Measurements from ENCODE around the gene PIF1. TPM values are rescaled to one million over a fixed set of nuclear protein-coding genes. Genes with fewer than 3 reads are reported as not detected.

The PIF1 gene
- total and polyA plus RNA-seq, 2 experiments from 2014 or later = 7.4 to 70.9 TPM

DNA sequence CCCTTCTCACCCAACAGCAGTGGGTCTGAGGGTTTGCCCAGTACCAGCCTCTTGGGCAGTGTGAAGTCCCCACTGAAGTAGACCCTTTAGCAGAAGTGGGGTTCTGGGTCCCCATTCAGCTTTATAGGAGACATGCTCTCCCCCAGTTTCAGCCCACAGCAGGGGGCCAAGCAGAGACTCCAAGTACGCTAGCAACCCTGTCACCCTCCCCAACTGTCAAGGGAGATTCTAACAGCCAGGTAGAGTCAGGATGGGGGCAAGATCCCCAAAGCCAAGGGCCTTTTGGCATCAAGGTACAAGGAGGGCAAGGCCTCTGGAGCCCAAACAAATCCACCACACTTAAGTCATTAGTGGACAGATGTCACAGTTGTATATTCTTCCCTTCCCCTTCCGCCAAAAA is 51.8 kb downstream of the PIF1 start:
- peak overlapping the region; percentile 99 for H3K4me3 ChIP-seq
- H3K27me3 ChIP-seq = no peaks in the 10 kb centered on the region
- TF ChIP-seq, protein P1, sequence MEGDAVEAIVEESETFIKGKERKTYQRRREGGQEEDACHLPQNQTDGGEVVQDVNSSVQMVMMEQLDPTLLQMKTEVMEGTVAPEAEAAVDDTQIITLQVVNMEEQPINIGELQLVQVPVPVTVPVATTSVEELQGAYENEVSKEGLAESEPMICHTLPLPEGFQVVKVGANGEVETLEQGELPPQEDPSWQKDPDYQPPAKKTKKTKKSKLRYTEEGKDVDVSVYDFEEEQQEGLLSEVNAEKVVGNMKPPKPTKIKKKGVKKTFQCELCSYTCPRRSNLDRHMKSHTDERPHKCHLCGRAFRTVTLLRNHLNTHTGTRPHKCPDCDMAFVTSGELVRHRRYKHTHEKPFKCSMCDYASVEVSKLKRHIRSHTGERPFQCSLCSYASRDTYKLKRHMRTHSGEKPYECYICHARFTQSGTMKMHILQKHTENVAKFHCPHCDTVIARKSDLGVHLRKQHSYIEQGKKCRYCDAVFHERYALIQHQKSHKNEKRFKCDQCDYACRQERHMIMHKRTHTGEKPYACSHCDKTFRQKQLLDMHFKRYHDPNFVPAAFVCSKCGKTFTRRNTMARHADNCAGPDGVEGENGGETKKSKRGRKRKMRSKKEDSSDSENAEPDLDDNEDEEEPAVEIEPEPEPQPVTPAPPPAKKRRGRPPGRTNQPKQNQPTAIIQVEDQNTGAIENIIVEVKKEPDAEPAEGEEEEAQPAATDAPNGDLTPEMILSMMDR (IDR thresholded peaks at IDR 0.05; ENCODE audit: low read depth, low read length) = no peak
- H3K9me3 ChIP-seq (ENCODE audit: low read depth) = no peaks in the 10 kb centered on the region
- no peaks in the 10 kb centered on the region for H3K36me3 ChIP-seq
- no peak for DNase-seq (ENCODE audit: low read depth in 1 of 2, low spot score in 1 of 2)
- H3K4me1 ChIP-seq (ENCODE audit: low read depth) = peaks cover 38% of the 10 kb centered on the region
- H3K27ac ChIP-seq = peak overlapping the region; percentile 99

DNA sequence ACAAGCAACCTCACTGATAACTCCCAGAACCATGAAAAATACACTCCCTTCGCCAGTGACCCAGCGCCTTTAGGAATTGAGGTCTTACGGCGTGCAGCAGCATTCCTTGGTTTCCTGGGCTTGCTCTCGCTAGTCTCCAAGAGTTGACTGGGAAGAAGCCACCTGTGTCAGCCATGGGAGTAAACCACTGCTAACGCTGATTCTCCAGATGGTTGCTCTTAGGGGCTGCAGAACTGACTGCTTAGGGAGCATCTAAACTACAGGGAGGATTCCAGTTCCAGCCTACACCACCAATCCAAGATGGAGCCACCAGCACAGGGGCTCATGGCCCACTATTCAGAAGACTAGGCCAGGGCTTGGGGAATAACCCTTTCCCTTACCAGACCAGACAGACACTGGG is 52.5 kb downstream of the PIF1 start:
- Histone ChIP-seq H3K4me3 (peak overlapping the region; percentile 99), H3K27me3 (no peaks in the 10 kb centered on the region), H3K27ac (peak overlapping the region; percentile 99), H3K4me1 (ENCODE audit: low read depth) (peaks cover 34% of the 10 kb centered on the region), H3K36me3 (no peaks in the 10 kb centered on the region), H3K9me3 (ENCODE audit: low read depth) (no peaks in the 10 kb centered on the region)
- no peak for DNase-seq (ENCODE audit: low read depth in 1 of 2, low spot score in 1 of 2)
- TF ChIP-seq, protein P1 (IDR thresholded peaks at IDR 0.05; ENCODE audit: low read depth, low read length) = no peak

DNA sequence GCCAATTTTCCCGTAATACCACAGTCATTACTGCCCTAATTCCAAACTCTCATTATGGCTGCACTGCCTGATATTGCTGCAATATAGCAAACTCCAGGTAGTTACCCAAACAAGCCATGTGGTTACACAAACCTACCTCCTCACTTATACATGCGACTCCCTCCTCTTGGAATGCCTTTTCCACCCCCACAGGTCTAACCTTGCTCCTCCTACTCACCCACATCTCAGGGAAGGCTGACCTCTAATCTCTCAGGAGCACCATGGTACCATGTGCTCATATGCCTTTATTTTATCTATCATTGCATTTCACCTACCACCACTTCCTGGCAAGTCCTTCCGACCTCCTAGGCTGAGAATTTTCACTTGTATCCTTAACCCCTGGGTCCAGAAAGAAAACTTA is 53.0 kb downstream of the PIF1 start:
- no peak for DNase-seq (ENCODE audit: low read depth in 1 of 2, low spot score in 1 of 2)
- H3K4me1 ChIP-seq (ENCODE audit: low read depth) = peaks cover 31% of the 10 kb centered on the region
- H3K9me3 ChIP-seq (ENCODE audit: low read depth) = no peaks in the 10 kb centered on the region
- TF ChIP-seq, protein P1 (IDR thresholded peaks at IDR 0.05; ENCODE audit: low read depth, low read length) = no peak
- peak overlapping the region; percentile 99 for H3K27ac ChIP-seq
- H3K4me3 ChIP-seq = no peak overlapping the region
- H3K36me3 ChIP-seq = no peaks in the 10 kb centered on the region
- H3K27me3 ChIP-seq = no peaks in the 10 kb centered on the region

GRCh38 chr15:64770626-64771025 is 54.8 kb downstream of the PIF1 start:
- Histone ChIP-seq H3K9me3 (ENCODE audit: low read depth) (no peaks in the 10 kb centered on the region), H3K4me3 (no peak overlapping the region), H3K27me3 (no peaks in the 10 kb centered on the region), H3K4me1 (ENCODE audit: low read depth) (peaks cover 23% of the 10 kb centered on the region), H3K27ac (peak overlapping the region; percentile 75), H3K36me3 (no peaks in the 10 kb centered on the region)
- no peak for DNase-seq (ENCODE audit: low read depth in 1 of 2, low spot score in 1 of 2)
- TF ChIP-seq, protein P1 (IDR thresholded peaks at IDR 0.05; ENCODE audit: low read depth, low read length) = no peak

DNA sequence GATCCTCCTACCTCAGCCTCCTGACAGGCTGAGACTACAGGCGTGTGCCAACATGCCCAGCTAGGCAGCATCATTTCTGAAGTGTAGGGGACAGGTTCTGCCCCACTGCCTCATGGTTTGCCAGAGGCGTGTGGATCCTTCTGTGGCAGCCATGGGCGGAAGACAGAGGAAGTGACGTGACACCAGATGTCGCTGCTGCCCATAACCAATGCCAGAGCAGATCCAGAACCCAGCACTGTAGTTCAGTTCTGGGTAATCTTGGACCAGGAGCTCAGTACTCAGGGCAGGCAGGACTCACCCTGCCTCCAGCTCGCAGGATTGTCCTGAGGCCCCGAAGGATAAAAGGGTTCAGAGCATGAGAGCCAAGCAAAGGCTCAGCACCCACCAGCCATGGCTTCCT is 58.2 kb downstream of the PIF1 start:
- Histone ChIP-seq H3K27me3 (no peaks in the 10 kb centered on the region), H3K4me3 (no peak overlapping the region), H3K27ac (peak overlapping the region; percentile 76), H3K36me3 (no peaks in the 10 kb centered on the region), H3K9me3 (ENCODE audit: low read depth) (no peaks in the 10 kb centered on the region), H3K4me1 (ENCODE audit: low read depth) (peaks cover 31% of the 10 kb centered on the region)
- TF ChIP-seq, protein P1 (IDR thresholded peaks at IDR 0.05; ENCODE audit: low read depth, low read length) = no peak
- no peak for DNase-seq (ENCODE audit: low read depth in 1 of 2, low spot score in 1 of 2)

- Histone ChIP-seq H3K27me3 (no peaks in the 10 kb centered on the region), H3K9me3 (ENCODE audit: low read depth) (no peaks in the 10 kb centered on the region), H3K4me3 (no peak overlapping the region), H3K36me3 (no peaks in the 10 kb centered on the region), H3K27ac (peak overlapping the region; percentile 76), H3K4me1 (ENCODE audit: low read depth) (peaks cover 37% of the 10 kb centered on the region)
- DNase-seq (ENCODE audit: low read depth in 1 of 2, low spot score in 1 of 2) = no peak
- TF ChIP-seq, protein P1 (IDR thresholded peaks at IDR 0.05; ENCODE audit: low read depth, low read length) = no peak
These were observed 59.4 kb downstream of the PIF1 start for GRCh38 chr15:64766058-64766457.
